ENCODE data around the gene AP5S1.
A peak's percentile ranks its signal among the peaks of the same experiment; 100 is the strongest.
"Not testable (repeated sequence)": the region's sequence is repeated elsewhere in the genome, so short reads cannot be mapped to it uniquely, and the experiment has no call there.

AP5S1 gene

DNA sequence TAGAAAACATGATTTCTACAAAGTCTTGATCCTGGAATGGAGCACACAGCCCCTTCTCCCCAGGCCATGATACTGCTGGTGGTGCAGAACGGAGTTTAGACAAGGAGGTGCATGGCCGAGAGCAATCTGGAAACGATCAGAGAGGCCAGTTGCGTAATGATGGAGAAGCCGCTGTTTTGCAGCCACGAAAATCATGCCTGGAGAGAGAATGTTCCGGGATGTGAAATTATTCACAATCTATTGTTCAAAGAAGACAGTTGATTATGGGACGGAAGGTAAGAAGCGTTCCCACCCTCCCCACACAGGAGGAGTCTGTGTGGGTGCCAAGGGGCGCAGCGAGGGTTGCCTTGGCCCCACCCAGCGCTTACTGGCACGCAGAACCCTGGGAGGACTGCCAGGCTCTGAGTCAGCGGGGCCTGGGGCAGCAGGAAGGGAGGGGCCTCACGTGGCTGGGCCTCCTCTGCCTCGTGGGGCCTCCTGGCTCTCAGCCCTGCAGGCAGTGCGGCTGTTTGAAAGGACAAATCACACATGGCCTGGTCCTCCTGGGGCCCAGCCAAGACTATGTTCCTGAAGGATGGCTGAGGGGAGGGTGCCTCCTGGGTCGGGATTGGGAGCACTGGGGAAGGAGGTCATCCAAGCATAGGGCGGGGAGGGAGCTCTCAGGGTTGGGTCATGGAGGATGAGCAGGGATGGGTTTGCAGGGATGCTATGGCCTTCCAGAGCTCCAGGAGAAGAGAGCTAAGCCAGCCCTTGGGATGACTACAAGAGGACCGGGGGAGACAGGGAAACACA lies 8.7 kb upstream of the AP5S1 start:
- DNase-seq (ENCODE audit: low spot score) (peak; percentile 93), FAIRE-seq (peak; percentile 84)

DNA sequence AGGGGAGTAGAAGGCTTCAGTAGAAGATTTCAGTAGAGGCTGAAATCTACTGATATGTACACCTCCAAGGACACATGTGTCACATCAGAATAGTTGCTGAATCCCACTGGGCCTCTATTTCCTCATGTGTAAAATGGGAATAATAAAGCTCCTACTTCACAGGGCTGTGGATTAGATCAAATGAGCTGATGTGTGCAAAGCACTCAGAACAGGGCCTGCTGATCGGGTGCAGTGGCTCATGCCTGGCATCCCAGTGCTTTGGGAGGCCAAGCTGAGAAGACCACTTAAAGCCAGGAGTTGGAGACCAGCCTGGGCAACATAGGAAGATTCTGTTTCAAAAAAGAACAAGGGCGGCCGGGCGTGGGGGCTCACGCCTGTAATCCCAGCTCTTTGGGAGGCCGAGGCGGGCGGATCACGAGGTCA lies 8.1 kb upstream of the AP5S1 start:
- DNase-seq (ENCODE audit: low spot score): no peak
- no peak for FAIRE-seq

DNA sequence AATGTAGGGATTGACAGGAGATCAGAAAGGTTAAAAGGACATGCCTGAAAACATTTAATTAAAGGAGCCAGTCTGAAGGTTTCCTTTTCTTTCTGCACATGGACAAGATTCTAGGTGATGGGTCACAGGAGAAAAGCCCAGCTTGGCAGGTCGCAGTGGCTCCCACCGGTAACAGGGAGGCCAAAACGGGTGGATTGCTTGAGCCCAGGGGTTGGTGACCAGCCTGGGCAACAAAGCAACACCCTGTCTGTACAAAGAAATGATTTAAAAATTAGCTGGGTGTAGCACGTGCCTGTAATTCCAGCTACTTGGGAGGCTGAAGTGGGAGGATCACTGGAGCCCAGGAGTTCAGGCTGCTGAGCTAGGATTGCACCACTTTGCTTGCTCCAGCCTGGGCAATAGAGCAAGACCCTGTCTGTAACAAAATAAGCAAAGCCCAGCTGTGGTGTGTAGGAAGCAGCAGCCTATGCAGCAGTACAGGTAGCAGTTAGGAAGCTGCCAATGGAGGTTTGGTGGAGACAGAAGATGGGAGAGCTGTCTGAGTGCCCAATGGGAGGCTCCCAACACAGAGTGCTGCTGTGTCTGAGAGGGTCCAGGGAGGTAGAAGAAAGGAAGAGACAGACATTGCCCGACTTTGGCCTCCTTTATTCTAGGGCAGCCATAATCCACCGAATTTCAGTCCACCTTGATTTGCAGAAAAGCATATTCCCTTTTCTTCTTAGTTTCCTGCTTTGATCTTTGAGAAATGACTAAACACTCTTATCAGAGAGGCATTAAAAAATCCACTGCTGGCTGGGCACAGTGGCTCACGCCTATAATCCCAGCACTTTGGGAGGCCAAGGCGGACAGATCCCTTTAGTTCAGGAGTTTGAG lies 7.1 kb upstream of the AP5S1 start:
- DNase-seq (ENCODE audit: low spot score) (no peak), FAIRE-seq (no peak)

DNA sequence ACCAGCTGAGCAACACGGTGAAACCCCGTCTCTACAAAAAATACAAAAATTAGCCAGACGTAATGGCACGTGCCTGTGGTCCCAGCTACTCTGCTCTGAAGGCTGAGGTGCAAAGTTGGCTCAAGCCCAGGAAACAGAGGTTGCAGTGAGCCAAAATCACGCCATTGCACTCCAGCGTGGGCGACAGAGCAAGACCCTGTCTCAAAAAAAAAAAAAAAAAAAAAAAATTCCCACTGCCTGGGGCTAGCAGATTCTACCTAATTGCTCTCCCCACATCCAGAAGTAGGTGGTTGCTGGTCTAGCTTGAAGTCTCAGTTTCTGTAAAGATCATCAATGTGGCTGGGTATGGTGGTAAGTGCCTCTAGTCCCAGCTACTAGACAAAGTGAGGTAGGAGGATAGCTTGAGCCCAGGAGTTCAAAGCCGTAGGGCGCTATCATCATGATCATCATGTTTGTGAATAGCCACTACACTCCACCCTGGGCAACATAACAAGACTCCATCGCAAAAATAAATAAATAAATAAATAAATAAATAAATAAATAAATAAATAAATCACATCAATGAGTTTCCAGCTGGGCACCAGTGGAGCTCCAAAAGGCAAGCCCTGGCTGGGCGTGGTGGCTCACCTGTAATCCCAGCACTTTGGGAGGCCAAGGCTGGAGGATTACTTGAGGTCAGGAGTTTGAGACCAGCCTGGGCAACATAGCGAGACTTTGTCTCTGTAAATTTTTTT lies 6.3 kb upstream of the AP5S1 start:
- DNase-seq (ENCODE audit: low spot score): no peak
- no peak for FAIRE-seq

DNA sequence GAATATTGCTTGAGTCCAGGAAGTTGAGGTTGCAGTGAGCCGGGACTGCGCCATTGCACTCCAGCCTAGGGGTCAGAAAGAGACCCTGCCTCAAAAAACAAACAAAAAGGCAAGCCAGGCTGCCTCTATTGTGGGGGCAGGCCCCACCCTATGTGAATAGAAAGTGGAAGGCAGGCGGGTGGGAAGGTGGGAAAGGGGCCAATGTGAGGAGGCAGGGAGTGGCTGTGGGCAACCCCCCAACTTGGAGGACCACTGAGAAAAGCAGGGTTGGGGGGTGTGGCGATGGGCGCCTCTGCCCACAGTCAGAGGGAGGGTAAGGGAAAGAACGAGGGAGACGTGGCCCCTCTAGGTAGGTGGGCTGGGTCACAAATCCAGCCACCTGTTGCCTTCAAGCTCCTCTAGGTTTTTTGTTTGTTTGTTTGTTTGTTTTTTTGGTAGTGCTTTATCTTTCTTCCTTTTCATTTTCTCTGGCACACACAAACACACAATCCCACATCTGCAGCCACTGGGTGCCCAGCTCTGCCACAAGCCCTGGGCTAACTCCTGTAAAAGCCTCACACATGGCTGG lies 5.3 kb upstream of the AP5S1 start:
- FAIRE-seq: no peak
- DNase-seq (ENCODE audit: low spot score): no peak

DNA sequence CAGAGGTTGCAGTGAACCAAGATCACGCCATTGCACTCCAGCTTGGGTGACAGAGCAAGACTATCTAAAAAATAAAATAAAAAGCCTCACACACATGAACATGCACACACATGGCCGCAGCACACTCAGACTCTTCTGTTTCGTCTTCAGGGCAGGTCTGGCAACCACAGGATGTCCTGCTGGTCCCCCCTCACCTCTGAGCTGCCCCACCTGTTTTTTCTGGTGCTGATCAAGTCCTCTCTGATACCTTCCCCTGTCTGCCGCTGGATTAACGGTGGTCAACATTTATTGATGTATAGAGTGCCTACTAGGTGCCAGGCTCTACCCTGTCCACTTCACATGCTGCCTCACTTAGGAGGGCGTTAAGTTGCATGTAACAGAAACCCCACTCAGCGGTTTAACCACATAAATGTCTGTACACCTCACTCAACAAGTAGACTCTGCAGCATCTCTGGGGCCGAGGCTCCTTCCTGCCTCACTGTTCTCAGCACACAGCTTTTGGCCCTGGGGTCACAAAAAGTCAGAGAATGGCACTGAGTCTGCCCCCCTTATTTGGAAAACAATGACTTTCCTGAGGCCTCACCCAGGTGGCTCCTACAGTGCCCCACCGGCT lies 4.5 kb upstream of the AP5S1 start:
- DNase-seq (ENCODE audit: low spot score) (no peak), FAIRE-seq (no peak)

DNA sequence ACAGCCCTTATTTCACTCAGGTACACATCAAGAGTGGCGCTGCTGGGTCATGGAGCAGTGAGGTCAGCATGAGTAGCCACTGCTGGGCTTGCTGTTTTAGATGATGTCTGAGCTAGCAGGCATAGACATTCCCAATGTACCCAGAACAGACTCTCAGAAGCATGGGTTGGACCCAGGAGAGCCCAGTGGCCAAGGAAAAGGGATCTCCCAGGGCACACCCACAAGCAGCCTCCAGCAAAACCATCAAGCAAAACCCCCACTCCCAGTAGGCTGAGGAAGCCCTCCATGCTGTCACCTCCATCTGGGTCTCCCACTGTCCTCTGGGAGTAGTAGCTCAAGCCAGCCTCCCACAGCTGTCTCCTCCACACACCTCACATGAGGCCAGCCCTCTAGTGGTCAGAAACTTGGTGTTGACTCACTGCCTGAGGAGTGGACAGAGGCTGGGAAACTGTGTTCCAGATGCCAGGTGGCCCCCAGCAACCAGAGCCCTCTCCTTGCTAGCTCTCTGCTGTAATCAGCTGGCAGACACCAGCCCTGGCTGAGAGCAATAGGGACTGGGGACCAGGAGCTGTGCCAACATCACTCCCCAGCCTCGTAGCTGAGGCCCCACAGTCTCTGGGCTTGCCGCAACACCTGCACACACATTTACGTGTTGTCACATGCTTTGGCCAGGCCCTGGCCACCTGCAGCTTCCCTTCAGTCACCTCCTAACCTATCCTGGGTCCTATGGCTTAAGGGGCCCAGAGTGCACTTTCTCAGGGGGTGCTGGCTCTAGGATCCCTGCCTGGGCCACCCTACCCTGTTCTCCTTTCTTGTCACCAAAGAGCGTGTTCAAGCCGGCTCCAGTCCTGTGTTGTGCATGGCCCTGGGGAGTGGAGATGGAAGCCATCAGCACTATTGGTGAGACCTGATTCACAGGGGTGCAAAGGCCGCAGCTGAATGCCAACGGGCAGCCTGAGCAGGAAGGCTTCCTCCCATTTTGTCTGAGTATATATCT lies 1.9 kb upstream of the AP5S1 start:
- DNase-seq (ENCODE audit: low spot score) (peak; percentile 68), FAIRE-seq (no peak)

DNA sequence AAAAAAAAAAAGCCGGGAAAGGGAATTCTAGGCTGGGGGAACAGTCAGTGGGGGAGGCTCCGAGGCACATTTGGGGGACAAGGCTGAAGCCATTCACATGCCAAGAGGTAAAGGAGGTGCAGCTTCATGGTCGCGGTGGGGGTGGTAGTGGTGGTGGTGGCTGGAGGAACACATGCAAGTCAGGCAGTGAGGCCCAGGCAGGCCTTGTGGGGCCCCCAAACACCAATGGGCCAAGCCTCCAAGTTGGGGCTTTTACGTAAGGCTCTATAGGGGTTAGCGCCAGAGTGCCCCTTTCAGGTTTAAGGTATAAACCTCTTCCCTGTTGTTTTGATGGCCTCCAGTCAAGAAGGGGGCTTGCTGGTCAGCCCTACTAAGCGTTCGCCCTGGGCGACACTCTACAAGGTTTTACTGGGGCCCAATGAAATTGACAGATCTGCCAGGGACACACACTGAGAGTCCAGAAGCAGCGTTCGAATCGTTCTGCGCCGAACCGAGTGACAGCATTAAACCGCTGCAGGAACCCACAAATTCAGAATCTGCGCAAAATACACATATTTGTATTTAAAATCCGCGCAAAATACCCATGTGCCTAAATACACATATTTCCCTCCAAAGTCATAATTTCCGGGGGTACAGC lies 818 bp upstream of the AP5S1 start:
- no peak for DNase-seq (ENCODE audit: low spot score)
- no peak for FAIRE-seq

DNA sequence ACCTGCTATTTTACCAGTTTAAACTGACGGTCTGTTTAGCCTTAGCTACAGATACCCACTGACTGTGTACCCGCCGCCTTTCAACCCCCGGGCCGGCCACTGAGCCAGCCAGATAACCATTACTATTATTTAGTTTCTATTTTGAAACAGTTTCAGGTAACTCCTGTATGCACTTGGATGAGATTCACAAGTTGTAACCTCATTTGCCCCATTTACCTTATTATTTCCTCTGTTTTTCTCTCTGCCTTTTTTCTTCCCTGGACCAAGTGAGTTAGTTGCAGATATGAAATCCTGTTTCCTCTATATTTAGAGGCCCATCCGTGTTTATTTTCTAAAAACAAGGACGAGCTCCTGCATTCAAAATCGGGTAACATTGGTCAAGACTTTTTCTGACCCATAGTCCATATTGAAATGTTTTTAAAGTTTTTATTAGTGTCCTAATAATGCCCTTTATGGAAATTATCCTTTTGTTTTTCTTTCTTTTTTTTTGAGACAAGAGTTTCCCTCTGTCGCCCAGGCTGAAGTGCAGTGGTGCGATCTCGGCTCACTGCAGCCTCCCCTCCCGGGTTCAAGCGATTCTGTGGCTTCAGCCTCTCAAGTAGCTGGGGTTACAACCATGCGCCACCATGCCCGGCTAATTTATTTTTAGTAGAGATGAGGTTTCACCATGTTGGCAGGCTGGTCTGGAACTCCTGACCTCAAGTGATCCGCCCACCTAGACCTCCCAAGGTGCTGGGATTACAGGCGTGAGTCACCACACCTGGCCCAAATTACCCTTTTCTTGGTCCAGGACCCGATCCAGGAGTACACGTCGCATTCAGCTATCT lies 767 bp downstream of the AP5S1 start:
- DNase-seq (ENCODE audit: low spot score): no peak
- FAIRE-seq: no peak

DNA sequence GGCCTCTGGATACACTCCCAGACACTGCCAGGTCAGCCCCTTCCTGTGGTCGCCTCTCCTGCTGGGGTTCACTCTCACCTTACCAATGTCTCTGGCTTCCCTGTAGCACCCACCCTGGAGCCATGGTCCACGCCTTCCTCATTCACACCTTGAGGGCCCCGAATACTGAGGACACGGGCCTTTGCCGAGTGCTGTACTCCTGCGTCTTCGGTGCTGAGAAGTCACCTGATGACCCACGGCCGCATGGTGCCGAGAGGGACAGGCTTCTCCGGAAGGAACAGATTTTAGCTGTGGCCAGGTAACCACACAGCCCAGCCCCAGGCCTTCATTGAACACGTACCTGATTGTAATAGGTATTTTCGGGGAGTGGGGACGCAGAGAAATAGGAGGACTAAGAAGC lies 1.6 kb downstream of the AP5S1 start:
- FAIRE-seq (no peak), DNase-seq (ENCODE audit: low spot score) (no peak)

DNA sequence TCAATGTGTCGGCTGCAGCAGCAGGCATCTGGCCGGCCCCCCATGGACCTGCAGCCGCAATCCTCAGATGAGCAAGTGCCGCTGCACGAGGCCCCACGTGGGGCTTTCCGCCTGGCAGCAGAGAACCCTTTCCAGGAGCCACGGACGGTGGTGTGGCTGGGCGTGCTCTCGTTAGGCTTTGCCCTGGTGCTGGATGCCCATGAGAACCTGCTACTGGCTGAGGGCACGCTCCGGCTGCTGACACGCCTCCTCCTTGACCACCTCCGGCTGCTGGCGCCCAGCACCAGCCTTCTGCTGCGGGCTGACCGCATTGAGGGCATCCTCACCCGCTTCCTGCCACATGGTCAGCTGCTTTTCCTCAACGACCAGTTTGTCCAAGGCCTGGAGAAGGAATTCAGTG lies 3.5 kb downstream of the AP5S1 start:
- no peak for DNase-seq (ENCODE audit: low spot score)
- no peak for FAIRE-seq

DNA sequence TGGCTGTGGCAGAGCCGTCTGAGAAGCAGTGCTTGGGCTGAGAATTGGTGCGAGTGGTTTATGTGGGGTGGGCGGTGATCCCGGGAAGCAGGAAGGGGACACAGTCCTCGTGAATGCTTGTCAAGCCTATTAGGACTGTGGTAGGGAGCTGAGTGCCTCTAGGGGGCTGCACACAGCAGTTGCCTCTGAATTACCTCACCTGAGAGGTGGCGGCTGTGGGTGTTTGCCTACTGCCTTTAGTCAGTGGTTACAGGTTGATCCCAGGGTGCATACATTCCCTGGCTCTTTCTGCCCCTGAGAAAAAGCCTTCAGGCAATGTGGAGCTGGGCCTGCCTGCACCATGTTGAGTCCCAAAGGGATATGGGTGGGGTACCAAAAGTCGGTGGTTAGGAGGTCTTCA lies 5.2 kb downstream of the AP5S1 start:
- FAIRE-seq: no peak

DNA sequence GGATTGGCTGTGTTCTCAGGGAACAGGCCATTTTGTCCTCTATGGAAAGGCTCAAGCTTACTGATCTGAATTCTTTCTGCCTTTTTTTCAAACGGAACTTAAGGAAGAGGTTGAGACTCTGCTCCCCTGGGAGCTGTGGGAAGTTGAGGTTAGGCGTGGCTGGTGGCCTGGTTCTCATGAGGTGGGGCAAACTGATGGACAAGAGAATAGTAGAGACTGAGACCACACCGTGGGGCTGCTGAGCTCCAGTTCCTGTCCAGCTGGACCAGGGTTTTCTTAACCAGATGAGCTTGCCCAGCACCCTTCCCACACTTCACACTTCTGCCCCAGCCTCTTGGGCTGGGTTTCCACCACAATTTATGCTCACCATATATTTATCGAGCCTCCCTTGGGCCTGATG lies 6.1 kb downstream of the AP5S1 start:
- DNase-seq (ENCODE audit: low spot score) (no peak), FAIRE-seq (no peak)

More for the DNA sequence above, 5.2 kb downstream of the AP5S1 start:
- no peak for DNase-seq (ENCODE audit: low spot score)

DNA sequence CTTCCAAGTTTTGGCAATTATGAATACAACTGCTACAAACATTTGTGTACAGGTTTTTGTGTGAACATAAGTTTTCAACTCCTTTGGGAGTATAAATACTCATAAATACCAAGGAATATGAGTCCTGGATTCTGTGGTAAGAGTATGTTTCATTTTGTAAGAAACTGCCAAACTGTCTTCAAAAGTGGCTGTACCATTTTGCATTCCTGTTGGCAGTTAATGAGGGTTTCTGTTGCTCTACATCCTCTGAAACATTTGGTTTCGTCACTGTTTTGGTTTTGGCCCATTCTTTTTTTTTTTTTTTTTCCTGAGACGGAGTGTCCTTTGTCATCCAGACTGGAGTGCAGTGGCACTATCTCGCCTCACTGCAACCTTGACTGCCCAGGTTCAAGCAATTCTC lies 8.5 kb downstream of the AP5S1 start:
- FAIRE-seq: no peak
- no peak for DNase-seq (ENCODE audit: low spot score)

DNA sequence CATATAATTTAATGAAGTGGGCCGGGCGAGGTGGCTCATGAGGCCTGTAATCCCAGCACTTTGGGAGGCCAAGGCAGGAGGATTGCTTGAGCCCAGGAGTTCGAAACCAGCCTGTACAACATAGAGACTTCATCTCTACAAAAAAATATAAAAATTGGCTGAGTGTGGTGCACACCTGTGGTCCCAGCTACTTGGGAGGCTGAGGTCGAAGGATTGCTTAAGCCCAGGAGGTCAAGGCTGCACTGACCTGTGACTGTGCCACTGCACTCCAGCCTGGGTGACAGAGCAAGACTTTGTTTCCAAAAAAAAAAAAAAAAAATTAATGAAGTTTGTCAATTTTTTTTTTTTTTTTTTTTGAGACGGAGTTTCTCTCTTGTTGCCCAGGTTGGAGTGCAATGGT lies 9.5 kb downstream of the AP5S1 start:
- not testable (repeated sequence) for DNase-seq (ENCODE audit: low spot score); FAIRE-seq

DNA sequence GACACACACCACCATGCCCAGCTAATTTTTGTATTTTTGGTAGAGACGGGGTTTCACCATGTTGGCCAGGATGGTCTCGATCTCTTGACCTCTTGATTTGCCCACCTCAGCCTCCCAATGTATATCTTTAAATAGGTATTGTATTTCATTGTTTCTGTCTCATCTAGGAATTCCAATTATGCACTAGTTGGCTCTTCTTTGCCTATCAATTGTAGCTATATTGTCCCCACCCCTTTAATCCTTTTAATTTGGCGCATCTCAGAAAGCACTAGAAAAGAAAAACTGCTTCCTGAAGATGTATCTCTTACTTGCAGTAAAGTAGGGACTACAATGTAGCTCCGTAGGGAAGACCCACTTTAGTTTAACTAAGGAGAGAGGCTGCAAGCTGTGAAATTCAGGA lies 15.8 kb downstream of the AP5S1 start:
- FAIRE-seq: no peak
- no peak for DNase-seq (ENCODE audit: low spot score)

DNA sequence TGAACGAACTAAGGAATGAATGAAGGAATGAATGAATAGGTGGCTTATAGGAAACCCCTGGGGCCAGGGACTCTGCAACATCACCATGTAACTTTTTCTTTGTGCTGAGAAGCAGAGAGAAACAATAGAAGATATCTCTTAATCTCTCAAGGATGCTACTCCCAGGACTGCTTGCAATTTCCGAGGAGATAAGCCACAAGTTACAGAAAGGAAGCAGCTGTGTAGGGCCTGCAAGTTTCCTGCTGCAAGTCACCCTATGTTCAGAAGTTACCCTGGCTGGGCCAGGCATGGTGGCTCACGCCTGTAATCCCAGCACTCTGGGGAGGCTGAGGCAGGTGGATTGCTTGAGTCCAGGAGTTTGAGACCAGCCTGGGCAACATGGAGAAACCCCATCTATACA lies 19.0 kb downstream of the AP5S1 start:
- FAIRE-seq: no peak
- DNase-seq (ENCODE audit: low spot score): no peak

DNA sequence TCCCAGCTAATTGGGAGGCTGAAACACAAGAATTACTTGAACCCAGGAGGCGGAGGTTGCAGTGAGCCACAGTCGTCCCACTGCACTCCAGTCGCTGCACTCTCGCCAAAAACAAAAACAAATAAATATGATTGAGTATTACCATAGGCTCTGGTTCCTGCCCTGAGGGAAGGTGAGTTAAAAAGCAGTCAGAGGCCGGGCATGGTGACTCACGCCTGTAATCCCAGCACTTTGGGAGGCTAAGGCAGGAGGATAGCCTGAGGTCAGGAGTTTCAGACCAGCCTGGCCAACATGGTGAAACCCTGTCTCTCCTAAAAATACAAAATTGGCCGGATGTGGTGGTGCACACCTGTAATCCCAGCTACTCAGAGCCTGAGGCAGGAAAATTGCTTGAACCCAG lies 19.9 kb downstream of the AP5S1 start:
- not testable (repeated sequence) for FAIRE-seq; DNase-seq (ENCODE audit: low spot score)
